ENCODE data around the gene PNPLA7. TPM values are rescaled to one million over a fixed set of nuclear protein-coding genes. Genes with fewer than 3 reads are reported as not detected.
A peak's percentile ranks its signal among the peaks of the same experiment; 100 is the strongest.
"Not testable (repeated sequence)": the region's sequence is repeated elsewhere in the genome, so short reads cannot be mapped to it uniquely, and the experiment has no call there.

The PNPLA7 gene
- total and polyA plus RNA-seq, 5 donors: 5.5 to 13.0 (median 7.6) TPM

GRCh38 chr9:137511758-137512463 lies 38.3 kb downstream of the PNPLA7 start:
- Histone ChIP-seq H3K27ac (ENCODE audit: low read length) (no peak overlapping the region), H3K4me1 (ENCODE audit: control insufficient read depth, insufficient read depth, low read length) (no peaks in the 10 kb centered on the region), H3K9me3 (ENCODE audit: control insufficient read depth, low read length) (no peaks in the 10 kb centered on the region), H3K27me3 (ENCODE audit: control insufficient read depth, insufficient read depth) (no peaks in the 10 kb centered on the region), H3K4me3 (ENCODE audit: low read length) (no peak overlapping the region)
- WGBS: 88% methylated on average over 25 of the region's 25 CpGs
- intact Hi-C loops (cut with DNase I): no loop called here
- no peak for DNase-seq
- ATAC-seq: no peak

GRCh38 chr9:137511126-137511525 lies 39.1 kb downstream of the PNPLA7 start:
- H3K27ac ChIP-seq (ENCODE audit: low read length); intact Hi-C loops (cut with DNase I); H3K9me3 ChIP-seq (ENCODE audit: control insufficient read depth, low read length); DNase-seq; H3K4me1 ChIP-seq (ENCODE audit: control insufficient read depth, insufficient read depth, low read length); H3K4me3 ChIP-seq (ENCODE audit: low read length); H3K27me3 ChIP-seq (ENCODE audit: control insufficient read depth, insufficient read depth); ATAC-seq: not testable (repeated sequence)
- WGBS: 97% methylated on average over 22 of the region's 22 CpGs

- H3K4me3 ChIP-seq (ENCODE audit: low read length): no peak overlapping the region
- H3K4me1 ChIP-seq (ENCODE audit: control insufficient read depth, insufficient read depth, low read length): no peaks in the 10 kb centered on the region
- H3K27me3 ChIP-seq (ENCODE audit: control insufficient read depth, insufficient read depth): no peaks in the 10 kb centered on the region
- 88% methylated on average over 14 of the region's 14 CpGs for WGBS
- intact Hi-C loops (cut with DNase I): no loop called here
- H3K9me3 ChIP-seq (ENCODE audit: control insufficient read depth, low read length): no peaks in the 10 kb centered on the region
- ATAC-seq (no peak), DNase-seq (peak in 1 of 3 donors; percentile 2)
- no peak overlapping the region for H3K27ac ChIP-seq (ENCODE audit: low read length)
Observed at GRCh38 chr9:137509198-137509597, 41.0 kb downstream of the PNPLA7 start.

GRCh38 chr9:137506702-137507171 lies 43.5 kb downstream of the PNPLA7 start:
- no peaks in the 10 kb centered on the region for H3K27me3 ChIP-seq (ENCODE audit: control insufficient read depth, insufficient read depth)
- WGBS: 88% methylated on average over 26 of the region's 26 CpGs
- H3K9me3 ChIP-seq (ENCODE audit: control insufficient read depth, low read length): no peaks in the 10 kb centered on the region
- no peaks in the 10 kb centered on the region for H3K4me1 ChIP-seq (ENCODE audit: control insufficient read depth, insufficient read depth, low read length)
- ATAC-seq: peak in 1 of 2 donors; percentile 31
- intact Hi-C loops (cut with DNase I): no loop called here
- H3K4me3 ChIP-seq (ENCODE audit: low read length): no peak overlapping the region
- H3K27ac ChIP-seq (ENCODE audit: low read length): no peak overlapping the region
- DNase-seq: no peak

- no peaks in the 10 kb centered on the region for H3K9me3 ChIP-seq (ENCODE audit: control insufficient read depth, low read length)
- no peaks in the 10 kb centered on the region for H3K4me1 ChIP-seq (ENCODE audit: control insufficient read depth, insufficient read depth, low read length)
- ATAC-seq: peak; percentile 20 to 40
- intact Hi-C loops (cut with DNase I): no loop called here
- H3K27me3 ChIP-seq (ENCODE audit: control insufficient read depth, insufficient read depth): no peaks in the 10 kb centered on the region
- no peak overlapping the region for H3K27ac ChIP-seq (ENCODE audit: low read length)
- DNase-seq: peak in 1 of 3 donors; percentile 7
- no peak overlapping the region for H3K4me3 ChIP-seq (ENCODE audit: low read length)
- WGBS: 89% methylated on average over 15 of the region's 15 CpGs
Observed at GRCh38 chr9:137506274-137506673, 43.9 kb downstream of the PNPLA7 start.

GRCh38 chr9:137505421-137506140 lies 44.6 kb downstream of the PNPLA7 start:
- H3K4me3 ChIP-seq (ENCODE audit: low read length): no peak overlapping the region
- no peaks in the 10 kb centered on the region for H3K27me3 ChIP-seq (ENCODE audit: control insufficient read depth, insufficient read depth)
- DNase-seq: peak in 1 of 3 donors; percentile 33
- intact Hi-C loops (cut with DNase I): no loop called here
- no peaks in the 10 kb centered on the region for H3K9me3 ChIP-seq (ENCODE audit: control insufficient read depth, low read length)
- H3K4me1 ChIP-seq (ENCODE audit: control insufficient read depth, insufficient read depth, low read length): no peaks in the 10 kb centered on the region
- WGBS: 93% methylated on average over 28 of the region's 28 CpGs
- H3K27ac ChIP-seq (ENCODE audit: low read length): no peak overlapping the region
- ATAC-seq: no peak

GRCh38 chr9:137504432-137504777 lies 45.8 kb downstream of the PNPLA7 start:
- ATAC-seq: no peak
- no peak for DNase-seq
- H3K4me1 ChIP-seq (ENCODE audit: control insufficient read depth, insufficient read depth, low read length): no peaks in the 10 kb centered on the region
- H3K27me3 ChIP-seq (ENCODE audit: control insufficient read depth, insufficient read depth): no peaks in the 10 kb centered on the region
- H3K27ac ChIP-seq (ENCODE audit: low read length): no peak overlapping the region
- no peak overlapping the region for H3K4me3 ChIP-seq (ENCODE audit: low read length)
- no peaks in the 10 kb centered on the region for H3K9me3 ChIP-seq (ENCODE audit: control insufficient read depth, low read length)
- intact Hi-C loops (cut with DNase I): no loop called here
- WGBS: 90% methylated on average over 7 of the region's 7 CpGs

GRCh38 chr9:137502008-137502911 lies 47.9 kb downstream of the PNPLA7 start:
- no peak for DNase-seq
- Histone ChIP-seq H3K27me3 (ENCODE audit: control insufficient read depth, insufficient read depth) (no peaks in the 10 kb centered on the region), H3K4me3 (ENCODE audit: low read length) (no peak overlapping the region), H3K27ac (ENCODE audit: low read length) (no peak overlapping the region), H3K9me3 (ENCODE audit: control insufficient read depth, low read length) (no peaks in the 10 kb centered on the region), H3K4me1 (ENCODE audit: control insufficient read depth, insufficient read depth, low read length) (no peaks in the 10 kb centered on the region)
- intact Hi-C loops (cut with DNase I): no loop called here
- no peak for ATAC-seq
- WGBS: 86% methylated on average over 34 of the region's 36 CpGs

- H3K27ac ChIP-seq (ENCODE audit: low read length): no peak overlapping the region
- no peak for DNase-seq
- no peak for ATAC-seq
- intact Hi-C loops (cut with DNase I): no loop called here
- H3K4me3 ChIP-seq (ENCODE audit: low read length): no peak overlapping the region
- no peaks in the 10 kb centered on the region for H3K27me3 ChIP-seq (ENCODE audit: control insufficient read depth, insufficient read depth)
- H3K9me3 ChIP-seq (ENCODE audit: control insufficient read depth, low read length): no peaks in the 10 kb centered on the region
- no peaks in the 10 kb centered on the region for H3K4me1 ChIP-seq (ENCODE audit: control insufficient read depth, insufficient read depth, low read length)
- WGBS: 94% methylated on average over 12 of the region's 12 CpGs
Observed at GRCh38 chr9:137501457-137501856, 48.7 kb downstream of the PNPLA7 start.

GRCh38 chr9:137500666-137501397 lies 49.4 kb downstream of the PNPLA7 start:
- Histone ChIP-seq H3K4me1 (ENCODE audit: control insufficient read depth, insufficient read depth, low read length) (no peaks in the 10 kb centered on the region), H3K27me3 (ENCODE audit: control insufficient read depth, insufficient read depth) (no peaks in the 10 kb centered on the region), H3K27ac (ENCODE audit: low read length) (no peak overlapping the region), H3K4me3 (ENCODE audit: low read length) (no peak overlapping the region), H3K9me3 (ENCODE audit: control insufficient read depth, low read length) (no peaks in the 10 kb centered on the region)
- DNase-seq (no peak), ATAC-seq (no peak)
- 94% methylated on average over 45 of the region's 45 CpGs for WGBS
- intact Hi-C loops (cut with DNase I): no loop called here
